Heart left ventricle (tissue), 16 donors: ENCODE measurements around the gene ZCCHC7. TPM values are rescaled to one million over a fixed set of nuclear protein-coding genes. Genes with fewer than 3 reads are reported as not detected.

Source experiments
- ATAC-seq, 4 donors: fragments of 200-7000 bp; cut with Tn5 transposase; one replicate each; pipeline ENCODE4 v1.9.1; 2020 to 2022; ENCODE audit warnings: moderate library complexity in 4 of 4, mild to moderate bottlenecking in 3 of 4, moderate number of reproducible peaks in 1 of 4
- DNase-seq, 5 donors: peaks; one replicate each; pipeline ENCODE4 v3.0.0-alpha.2; 2020
- H3K27ac ChIP-seq, 12 donors: fragments of 200-600 bp; sonication (generic) in 4 of 12; one replicate each; pipeline versions ENCODE4 v1.5.0 to v1.8.0; 2016 to 2022; ENCODE audit warnings: mild to moderate bottlenecking in 2 of 12
- H3K27me3 ChIP-seq, 9 donors: fragments of 200-600 bp; sonication (generic) in 2 of 9; one replicate each; pipeline versions ENCODE4 v1.5.1 to v1.8.0; 2016 to 2022; ENCODE audit warnings: mild to moderate bottlenecking in 3 of 9
- H3K36me3 ChIP-seq, 9 donors: fragments of 200-600 bp; sonication (generic) in 2 of 9; one replicate each; pipeline versions ENCODE4 v1.5.0 to v1.8.0; 2018 to 2022; ENCODE audit warnings: mild to moderate bottlenecking in 2 of 9
- H3K4me1 ChIP-seq, 12 donors: fragments of 200-600 bp; sonication (generic) in 4 of 12; one replicate each; pipeline versions ENCODE4 v1.5.0 to v1.8.0; 2016 to 2022; ENCODE audit warnings: mild to moderate bottlenecking in 3 of 12
- H3K4me3 ChIP-seq, 12 donors: fragments of 200-600 bp; sonication (generic) in 4 of 12; one replicate each; pipeline versions ENCODE4 v1.5.0 to v1.8.0; 2017 to 2022; ENCODE audit warnings: mild to moderate bottlenecking in 9 of 12, moderate library complexity in 4 of 12
- H3K9me3 ChIP-seq, 12 donors: fragments of 200-600 bp; sonication (generic) in 4 of 12; one replicate each; pipeline versions ENCODE4 v1.5.0 to v1.8.0; 2016 to 2022; ENCODE audit warnings: mild to moderate bottlenecking in 1 of 12
- POLR2A ChIP-seq, 2 donors: fragments of 450-650 bp; IDR thresholded peaks; one replicate each; pipeline ENCODE4 v1.6.1; 2017; ENCODE audit warnings: antibody characterized with exemption in 2 of 2, mild to moderate bottlenecking in 2 of 2, moderate library complexity in 2 of 2
- WGBS, 4 donors: extraction: QIAGEN DNeasy Blood & Tissue Kit in 2 of 4; methylation state at CpG; one replicate each; pipeline versions ENCODE4 v1.1.5 to v1.1.7; 2013 to 2018; 5-methylcytosine and 5-hydroxymethylcytosine counted together
- intact Hi-C, 10 donors: fragments of 100-400 bp; cut with DNase I; formaldehyde crosslinking; loops; one replicate each; pipeline versions ENCODE4 v1.11.1 to v1.14.2; 2022
- polyA plus RNA-seq, 2 donors: library from polyadenylated mRNA; stranded (reverse); fragments of 200-250 nt; gene quantifications; one replicate each; pipeline ENCODE4 v1.2.3, GENCODE V29; 2013
- total RNA-seq, 9 donors: library from RNA; depleted of rRNA in 2 of 9; stranded (reverse); fragments of >200 nt in 2 of 9; fragmentation: NEBNext Ultra II Directional in 3 of 9; extraction: Animal tissue kit (Norgen Biotek cat#: 25700) in 3 of 9; gene quantifications; one replicate each; pipeline versions ENCODE4 v1.1.0 to v1.2.4, GENCODE V29; 2016 to 2023
- TF ChIP-seq, protein P1 (sequence below), 12 donors: fragments of 200-600 bp; sonication (generic) in 4 of 12; IDR thresholded peaks; one replicate each; pipeline versions ENCODE4 v1.5.0 to v1.8.0; 2018 to 2022; ENCODE audit warnings: antibody characterized with exemption in 12 of 12, mild to moderate bottlenecking in 5 of 12
- donor health status: ischemic (EF 13 %, LVEDD 7.1; RV severe dilation, severe dysfunction).
- donor health status: healthy with polysubstance abuse.
- donor health status: DM: no; HTN: yes; CAD: no.
- donor health status: DM: no; HTN: no; CAD: no.
- donor health status: ischemic (EF 25% LVEDD 6.9; RV normal size, moderate dysfunction).
- donor health status: ischemic (EF 25% LVEDD 5.7; RV mildly dilated, moderate dysfunction).
- donor health status: healthy.
- donor health status: DM: yes; HTN: yes; CAD: no.
- donor health status: ischemic (EF 35%, LVEDD 5.7; RV mildly dilated, moderate dysfunction).
- donor health status: nonischemic (EF 11% LVEDD 7.7; RV severe dilation, severe dysfunction).
- donor health status: DM: yes; HTN: yes; CAD: no.
- donor health status: PGD.
- donor health status: ischemic (EF 29% LVEDD 5.4; RV normal size, mild dysfunction).
- donor health status: nonischemic (EF 23%, LVEDD 6.1; RV moderate dilation, normal function).

ZCCHC7 gene
- total and polyA plus RNA-seq, 11 donors: 3.5 to 14.8 (median 8.4) TPM

DNA sequence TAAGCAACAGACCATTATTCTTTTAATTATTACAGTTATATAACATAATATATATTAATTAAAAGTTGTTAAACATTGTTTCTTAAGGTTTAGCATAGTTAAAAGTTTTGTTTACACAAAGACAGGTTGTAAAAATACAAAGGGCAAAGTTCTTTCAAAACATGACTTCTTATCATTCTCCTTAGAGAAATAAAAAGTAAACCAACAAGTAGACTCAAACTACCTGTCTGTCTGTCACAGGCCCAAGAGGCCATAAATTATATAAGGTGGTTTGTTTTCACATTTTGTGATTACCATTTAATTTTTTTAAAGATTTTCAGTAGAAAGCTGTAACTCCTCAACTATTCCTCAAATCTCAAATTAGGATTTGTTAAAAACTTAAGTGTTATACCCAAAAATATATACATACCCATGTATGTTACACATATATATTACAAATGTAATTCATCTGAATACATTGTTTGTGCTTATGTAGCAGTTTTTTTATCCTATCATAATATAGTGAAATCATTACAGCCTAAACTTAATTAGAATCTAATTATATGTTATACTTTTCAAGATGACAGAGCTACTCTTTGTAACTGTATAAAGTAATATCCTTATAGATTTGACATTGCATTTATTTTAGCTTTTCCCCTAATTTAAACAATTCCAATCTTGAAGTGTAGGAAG, 208.3 kb downstream of the ZCCHC7 start:
- Histone ChIP-seq H3K27ac (no peak overlapping the region), H3K36me3 (peaks cover 0 to 5% (median 0%) of the 10 kb centered on the region in 9 donors), H3K4me3 (no peak overlapping the region), H3K4me1 (peaks cover 0 to 5% (median 0%) of the 10 kb centered on the region in 12 donors), H3K27me3 (no peaks in the 10 kb centered on the region), H3K9me3 (no peaks in the 10 kb centered on the region)
- no peak for DNase-seq
- TF ChIP-seq, protein P1, sequence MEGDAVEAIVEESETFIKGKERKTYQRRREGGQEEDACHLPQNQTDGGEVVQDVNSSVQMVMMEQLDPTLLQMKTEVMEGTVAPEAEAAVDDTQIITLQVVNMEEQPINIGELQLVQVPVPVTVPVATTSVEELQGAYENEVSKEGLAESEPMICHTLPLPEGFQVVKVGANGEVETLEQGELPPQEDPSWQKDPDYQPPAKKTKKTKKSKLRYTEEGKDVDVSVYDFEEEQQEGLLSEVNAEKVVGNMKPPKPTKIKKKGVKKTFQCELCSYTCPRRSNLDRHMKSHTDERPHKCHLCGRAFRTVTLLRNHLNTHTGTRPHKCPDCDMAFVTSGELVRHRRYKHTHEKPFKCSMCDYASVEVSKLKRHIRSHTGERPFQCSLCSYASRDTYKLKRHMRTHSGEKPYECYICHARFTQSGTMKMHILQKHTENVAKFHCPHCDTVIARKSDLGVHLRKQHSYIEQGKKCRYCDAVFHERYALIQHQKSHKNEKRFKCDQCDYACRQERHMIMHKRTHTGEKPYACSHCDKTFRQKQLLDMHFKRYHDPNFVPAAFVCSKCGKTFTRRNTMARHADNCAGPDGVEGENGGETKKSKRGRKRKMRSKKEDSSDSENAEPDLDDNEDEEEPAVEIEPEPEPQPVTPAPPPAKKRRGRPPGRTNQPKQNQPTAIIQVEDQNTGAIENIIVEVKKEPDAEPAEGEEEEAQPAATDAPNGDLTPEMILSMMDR (IDR thresholded peaks at IDR 0.05): no peak
- TF ChIP-seq POLR2A (IDR thresholded peaks at IDR 0.05): no peak
- ATAC-seq: no peak
- intact Hi-C loops: no loop called here

DNA sequence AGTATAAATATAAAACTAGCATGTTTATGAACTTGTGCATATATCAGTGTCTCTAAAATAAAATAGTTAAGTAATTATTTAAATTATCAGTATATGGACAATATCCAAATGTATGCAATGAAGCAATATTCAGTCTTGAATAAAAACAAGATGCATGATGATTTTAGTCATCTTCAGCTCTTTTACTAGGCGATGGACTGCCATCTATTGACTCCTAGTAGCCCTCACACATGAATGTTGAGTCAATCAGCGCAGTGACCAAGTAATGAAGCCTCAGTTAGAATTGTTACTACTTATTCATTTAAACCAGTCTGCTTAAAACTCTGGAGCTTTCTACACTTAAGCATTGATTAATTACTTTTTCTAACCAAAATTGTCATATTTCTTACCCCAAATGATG, 209.2 kb downstream of the ZCCHC7 start:
- no peak overlapping the region for H3K27ac ChIP-seq
- DNase-seq: no peak
- no peak for TF ChIP-seq POLR2A (IDR thresholded peaks at IDR 0.05)
- TF ChIP-seq, protein P1 (IDR thresholded peaks at IDR 0.05): peak in 8 of 12 donors; percentile 12 to 50 (median 35)
- H3K27me3 ChIP-seq: no peaks in the 10 kb centered on the region
- peaks cover 0 to 5% (median 0%) of the 10 kb centered on the region in 9 donors for H3K36me3 ChIP-seq
- no peak overlapping the region for H3K4me3 ChIP-seq
- H3K9me3 ChIP-seq: no peaks in the 10 kb centered on the region
- 88 to 95% (median 91%) methylated on average over 2 of the region's 2 CpGs for WGBS, 4 donors
- H3K4me1 ChIP-seq: peaks cover 0 to 5% (median 0%) of the 10 kb centered on the region in 12 donors
- ATAC-seq: no peak
- intact Hi-C loops: no loop called here

DNA sequence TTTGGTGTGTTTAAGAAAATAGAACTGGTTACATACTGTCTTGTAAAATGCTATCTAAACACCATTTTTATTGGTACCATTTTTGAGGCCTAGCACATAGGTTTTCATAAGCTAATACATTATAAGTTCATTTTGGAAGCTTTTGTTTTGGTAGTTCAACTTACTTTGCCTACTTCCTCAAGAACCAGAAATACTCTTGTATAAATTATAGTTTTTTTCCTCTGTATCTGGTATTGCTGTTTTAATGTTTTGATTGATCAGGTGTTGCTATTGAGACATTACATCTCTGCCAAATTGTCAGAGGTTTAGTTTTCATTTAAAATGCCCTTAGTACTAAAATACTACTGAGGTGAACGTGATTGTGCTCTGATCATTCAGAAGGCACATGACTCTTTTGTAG, 211.5 kb downstream of the ZCCHC7 start:
- Histone ChIP-seq H3K27ac (no peak overlapping the region), H3K9me3 (no peaks in the 10 kb centered on the region), H3K4me3 (no peak overlapping the region), H3K27me3 (no peaks in the 10 kb centered on the region), H3K36me3 (peaks cover 0 to 5% (median 0%) of the 10 kb centered on the region in 9 donors), H3K4me1 (peaks cover 0 to 5% (median 0%) of the 10 kb centered on the region in 12 donors)
- intact Hi-C loops: loop anchor here in 2 of 10 donors (10.0 kb wide), 2 partner anchors 457 to 467 kb away; no protein-coding TSS in a partner anchor
- 92 to 97% (median 95%) methylated on average over 1 of the region's 1 CpG for WGBS, 4 donors
- no peak for ATAC-seq
- TF ChIP-seq POLR2A (IDR thresholded peaks at IDR 0.05): no peak
- TF ChIP-seq, protein P1 (IDR thresholded peaks at IDR 0.05): no peak
- DNase-seq: no peak

DNA sequence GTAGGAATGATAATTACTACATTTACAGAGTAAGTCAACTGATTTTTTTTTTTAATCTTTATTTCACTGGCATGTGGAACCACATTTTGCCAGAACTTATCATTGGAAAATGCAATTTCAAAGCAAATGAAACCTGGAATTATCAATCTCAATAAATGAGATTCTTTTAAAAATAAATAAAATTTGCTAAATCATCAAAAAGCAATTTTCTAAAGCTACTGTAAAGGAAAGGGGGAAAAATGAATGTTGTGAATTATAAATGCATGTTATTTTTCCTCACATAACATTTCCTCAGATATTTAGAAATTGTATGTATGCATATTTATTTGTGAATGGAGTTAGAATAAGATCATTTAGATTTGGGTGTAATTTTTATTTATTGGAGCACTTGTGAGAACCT, 212.2 kb downstream of the ZCCHC7 start:
- H3K27me3 ChIP-seq: no peaks in the 10 kb centered on the region
- no peak for TF ChIP-seq POLR2A (IDR thresholded peaks at IDR 0.05)
- TF ChIP-seq, protein P1 (IDR thresholded peaks at IDR 0.05): no peak

More for the DNA sequence above, 212.2 kb downstream of the ZCCHC7 start:
- Histone ChIP-seq H3K27ac (no peak overlapping the region), H3K9me3 (no peaks in the 10 kb centered on the region), H3K36me3 (peaks cover 0 to 5% (median 0%) of the 10 kb centered on the region in 9 donors), H3K4me1 (peaks cover 0 to 5% (median 0%) of the 10 kb centered on the region in 12 donors), H3K4me3 (no peak overlapping the region)
- intact Hi-C loops: loop anchor here in 2 of 10 donors (10.0 kb wide), 2 partner anchors 458 to 468 kb away; no protein-coding TSS in a partner anchor
- DNase-seq (no peak), ATAC-seq (no peak)
